ENCODE measurements around the gene PALLD. TPM values are rescaled to one million over a fixed set of nuclear protein-coding genes. Genes with fewer than 3 reads are reported as not detected.

Gene PALLD
- total RNA-seq, 1 experiment from 2014 or later = 23.7 TPM

GRCh38 chr4:168925789-168926490 lies 429.1 kb downstream of the PALLD start:
- peaks cover 4% of the 10 kb centered on the region; the same call in 1 of the 2 replicates for H3K9me3 Mint-ChIP-seq
- peaks cover 28% of the 10 kb centered on the region for H3K4me1 Mint-ChIP-seq
- no peaks in the 10 kb centered on the region for H3K27me3 Mint-ChIP-seq (ENCODE audit: low read depth)
- TF ChIP-seq USF2 (CRISPR knock-in tag; IDR thresholded peaks at IDR 0.05) (no peak), TCF7 (CRISPR knock-in tag; IDR thresholded peaks at IDR 0.05; ENCODE audit: low read depth) (no peak), TEAD1 (CRISPR knock-in tag; IDR thresholded peaks at IDR 0.05) (no peak)
- H3K4me3 Mint-ChIP-seq = no peak overlapping the region
- ChIA-PET CTCF (no interaction called here), POLR2A (no interaction called here)
- no peak overlapping the region for H3K27ac Mint-ChIP-seq
- peaks cover 10% of the 10 kb centered on the region for H3K36me3 Mint-ChIP-seq
- DNase-seq (ENCODE audit: low spot score) = no peak
- ATAC-seq = no peak

GRCh38 chr4:168928346-168928745 lies 431.5 kb downstream of the PALLD start:
- H3K36me3 Mint-ChIP-seq = peaks cover 22% of the 10 kb centered on the region
- ATAC-seq (no peak), DNase-seq (ENCODE audit: low spot score) (no peak)
- H3K4me3 Mint-ChIP-seq = no peak overlapping the region
- peaks cover 6% of the 10 kb centered on the region for H3K4me1 Mint-ChIP-seq
- H3K27ac Mint-ChIP-seq = 0 out of 2 replicates have a peak overlapping the region, but pooled peaks have one; percentile 17
- no peak for TF ChIP-seq NR1H2 (CRISPR knock-in tag; IDR thresholded peaks at IDR 0.05)
- TF ChIP-seq IRF2 (CRISPR knock-in tag; IDR thresholded peaks at IDR 0.05; ENCODE audit: borderline replicate concordance, low read depth) = no peak
- TF ChIP-seq NFE2L1 (CRISPR knock-in tag; IDR thresholded peaks at IDR 0.05) = no peak
- TF ChIP-seq ZNF219 (CRISPR knock-in tag; IDR thresholded peaks at IDR 0.05; ENCODE audit: borderline replicate concordance) = no peak
- no peak for TF ChIP-seq ZSCAN18 (CRISPR knock-in tag; IDR thresholded peaks at IDR 0.05)
- TF ChIP-seq CREB1 (CRISPR knock-in tag; IDR thresholded peaks at IDR 0.05) = no peak
- TF ChIP-seq ATF1 (CRISPR knock-in tag; IDR thresholded peaks at IDR 0.05) = no peak
- TF ChIP-seq HMGA2 (CRISPR knock-in tag; IDR thresholded peaks at IDR 0.05) = no peak
- TF ChIP-seq NR2C2 (CRISPR knock-in tag; IDR thresholded peaks at IDR 0.05) = no peak
- TF ChIP-seq RORB (CRISPR knock-in tag; IDR thresholded peaks at IDR 0.05) = no peak
- TF ChIP-seq AFF4 (CRISPR knock-in tag; IDR thresholded peaks at IDR 0.05; ENCODE audit: borderline replicate concordance) = no peak
- no peak for TF ChIP-seq NFATC4 (CRISPR knock-in tag; IDR thresholded peaks at IDR 0.05)
- TF ChIP-seq TEAD4 (CRISPR knock-in tag; IDR thresholded peaks at IDR 0.05) = no peak
- no peaks in the 10 kb centered on the region for H3K27me3 Mint-ChIP-seq (ENCODE audit: low read depth)
- CTCF ChIA-PET = interaction anchor here (0.6 to 2.2 kb wide), 4 partner anchors 15 to 638 kb away, joined by 3 to 11 read pairs (median 4); partner anchors contain the start of gene CBR4
- peaks cover 21% of the 10 kb centered on the region for H3K9me3 Mint-ChIP-seq
- POLR2A ChIA-PET = interaction anchor here (0.9 kb wide), 1 partner anchor 51 kb away, joined by 3 read pairs; no protein-coding TSS in a partner anchor

GRCh38 chr4:168928875-168929274 lies 432.0 kb downstream of the PALLD start:
- ATAC-seq (no peak), DNase-seq (ENCODE audit: low spot score) (no peak)
- Mint-ChIP-seq H3K4me1 (peaks cover under 1% of the 10 kb centered on the region), H3K36me3 (peaks cover 25% of the 10 kb centered on the region), H3K27me3 (ENCODE audit: low read depth) (no peaks in the 10 kb centered on the region), H3K27ac (0 out of 2 replicates have a peak overlapping the region, but pooled peaks have one; percentile 17), H3K4me3 (no peak overlapping the region), H3K9me3 (peaks cover 25% of the 10 kb centered on the region)
- CTCF ChIA-PET = interaction anchor here (1.3 to 2.2 kb wide), 3 partner anchors 14 to 637 kb away, joined by 3 to 11 read pairs (median 4); no protein-coding TSS in a partner anchor
- TF ChIP-seq ZNF416 (CRISPR knock-in tag; IDR thresholded peaks at IDR 0.05) = no peak
- no peak for TF ChIP-seq ZNF263 (CRISPR knock-in tag; IDR thresholded peaks at IDR 0.05; ENCODE audit: low read depth)
- TF ChIP-seq ZNF512 (CRISPR knock-in tag; IDR thresholded peaks at IDR 0.05; ENCODE audit: borderline replicate concordance) = no peak
- no peak for TF ChIP-seq ZNF121 (CRISPR knock-in tag; IDR thresholded peaks at IDR 0.05)
- TF ChIP-seq NFATC4 (CRISPR knock-in tag; IDR thresholded peaks at IDR 0.05) = no peak
- TF ChIP-seq ZNF219 (CRISPR knock-in tag; IDR thresholded peaks at IDR 0.05; ENCODE audit: borderline replicate concordance) = no peak
- POLR2A ChIA-PET = interaction anchor here (0.6 to 0.9 kb wide), 2 partner anchors 50 to 1546 kb away, joined by 3 to 5 read pairs; no protein-coding TSS in a partner anchor

All from WTC11 (cell line).